GM18520 (cell line): ENCODE measurements around the gene PIGR.

Experiments used
- ATAC-seq: cut with Tn5 transposase; IDR thresholded peaks from one replicate; pipeline ENCODE4 v1.9.1; 2021; ENCODE audit not compliant: unreplicated experiment

The PIGR gene

DNA sequence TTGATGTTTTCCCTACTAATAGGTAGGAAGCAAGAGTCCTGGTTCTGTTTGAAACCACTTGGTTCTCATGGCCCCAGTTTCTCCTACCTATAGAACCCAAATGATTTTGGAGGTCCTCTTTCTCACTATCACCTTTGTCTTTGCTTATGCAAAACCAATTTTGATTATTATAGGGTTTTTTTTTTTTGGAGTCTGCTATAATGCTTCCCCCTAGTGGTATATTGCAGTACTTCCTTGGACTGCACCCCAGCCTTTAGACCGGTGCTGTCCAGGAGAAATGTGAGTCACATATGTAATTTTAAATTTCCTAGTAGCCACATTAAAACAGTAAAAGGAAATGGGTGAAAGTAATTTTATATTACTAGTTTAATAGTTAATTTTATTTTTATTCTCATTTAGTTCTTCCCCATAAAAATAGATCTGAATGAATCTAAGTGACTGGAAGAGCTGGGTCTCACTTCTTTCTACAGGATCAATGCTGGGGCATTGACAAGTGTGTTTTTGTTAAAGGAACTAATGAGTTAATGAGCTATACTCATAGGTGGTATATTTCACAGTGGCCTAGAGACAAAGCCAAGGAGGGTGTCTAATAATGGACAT lies 35.1 kb downstream of the PIGR start:
- no peak for ATAC-seq

DNA sequence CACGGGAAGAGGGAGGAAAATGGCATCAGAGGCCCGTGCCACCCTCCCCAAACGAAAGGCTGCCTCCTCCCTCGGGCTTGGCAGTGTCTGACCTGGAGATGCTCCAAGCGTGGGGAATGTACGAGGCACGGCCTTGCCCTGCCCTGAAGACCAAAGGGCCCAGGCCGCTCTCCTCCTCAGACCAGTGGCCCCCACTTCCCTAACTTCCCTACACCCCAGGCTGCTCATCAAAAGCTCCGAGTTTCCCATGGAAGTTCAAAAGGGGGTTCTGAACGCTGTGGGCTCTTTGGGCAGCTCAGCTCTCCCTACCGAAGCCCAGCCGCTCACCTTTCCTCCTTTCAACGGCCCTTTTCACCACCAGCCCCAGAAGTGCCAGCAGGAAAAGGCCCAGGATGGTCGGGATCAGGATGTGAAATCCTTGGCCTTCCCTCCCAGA lies 36.4 kb downstream of the PIGR start:
- no peak for ATAC-seq

DNA sequence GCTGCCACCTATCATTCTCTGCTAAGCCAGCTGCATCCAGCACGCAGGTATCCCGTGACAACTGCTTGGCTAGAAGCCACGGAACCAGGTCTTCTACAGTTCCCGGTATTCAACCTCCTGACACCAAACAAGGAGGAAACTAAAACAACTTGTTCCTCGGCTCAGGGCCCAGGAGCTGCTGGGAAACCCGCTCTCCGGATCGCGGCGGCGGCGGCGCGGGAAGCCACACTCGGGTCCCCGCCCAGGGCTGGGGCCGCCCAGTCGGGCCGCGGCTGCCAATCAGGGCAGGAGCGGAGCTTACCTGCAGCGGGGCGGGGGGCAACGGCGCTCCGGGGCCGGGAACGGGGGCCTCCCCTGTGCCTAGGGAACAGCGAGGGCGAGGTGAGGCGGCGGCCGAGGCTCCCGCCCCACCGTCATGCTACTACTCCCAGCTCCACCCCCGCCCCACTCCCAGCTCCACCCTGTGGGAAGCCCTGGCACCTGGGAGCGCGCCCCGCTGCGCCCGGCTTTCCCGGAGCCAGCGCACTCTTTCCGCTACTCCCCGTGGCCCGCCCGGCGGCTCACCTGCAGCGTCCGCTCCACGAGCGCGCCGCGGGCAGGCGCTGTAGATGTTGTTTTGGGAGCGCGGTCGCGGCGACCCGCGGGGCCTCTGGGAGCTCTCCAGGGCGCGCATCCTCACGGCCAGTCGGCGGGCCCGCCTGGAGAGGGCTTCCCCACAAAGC lies 36.9 kb downstream of the PIGR start:
- no peak for ATAC-seq

DNA sequence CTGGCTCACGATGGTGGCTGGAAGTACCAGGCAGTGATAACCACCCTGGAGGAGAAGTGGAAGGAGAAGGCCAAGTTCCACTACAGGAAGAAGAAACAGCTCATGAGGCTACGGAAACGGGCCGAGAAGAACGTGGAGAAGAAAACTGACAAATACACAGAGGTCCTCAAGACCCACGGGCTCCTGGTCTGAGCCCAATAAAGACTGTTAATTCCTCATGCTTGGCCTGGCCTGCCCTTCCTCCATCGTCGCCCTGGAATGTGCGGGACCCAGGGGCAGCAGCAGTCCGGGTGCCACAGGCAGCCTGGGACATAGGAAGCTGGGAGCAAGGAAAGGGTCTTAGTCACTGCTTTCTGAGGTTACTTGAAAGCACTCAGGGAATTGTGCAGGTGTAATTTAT lies 38.2 kb downstream of the PIGR start:
- no peak for ATAC-seq

DNA sequence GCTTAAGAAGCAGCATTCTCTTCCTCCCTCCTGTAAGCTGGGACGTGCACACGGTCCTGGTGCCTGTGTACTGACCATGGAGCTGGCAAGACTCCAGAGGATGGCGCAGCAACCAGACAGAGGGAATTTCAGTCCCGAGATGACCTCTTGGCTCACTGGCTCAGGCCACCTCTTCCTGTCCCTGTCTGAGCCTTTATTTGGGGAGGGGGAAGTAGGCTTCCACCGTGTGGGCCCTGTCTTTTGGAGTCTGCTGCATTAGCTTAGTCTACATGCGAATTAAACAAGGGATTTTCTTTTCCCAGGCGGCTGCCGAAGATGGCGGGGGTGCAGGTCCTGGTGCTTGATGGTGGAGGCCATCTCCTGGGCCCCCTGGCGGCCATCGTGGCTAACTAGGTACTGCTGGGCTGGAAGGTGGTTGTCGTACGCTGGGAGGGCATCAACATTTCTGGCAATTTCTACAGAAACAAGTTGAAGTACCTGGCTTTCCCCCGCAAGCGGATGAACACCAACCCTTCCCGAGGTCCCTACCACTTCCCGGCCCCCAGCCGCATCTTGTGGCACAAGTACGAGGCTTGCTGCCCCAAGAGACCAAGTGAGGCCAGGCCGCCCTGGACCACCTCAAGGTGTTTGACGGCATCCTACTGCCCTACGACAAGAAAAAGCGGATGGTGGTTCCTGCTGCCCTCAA lies 38.8 kb downstream of the PIGR start:
- no peak for ATAC-seq

DNA sequence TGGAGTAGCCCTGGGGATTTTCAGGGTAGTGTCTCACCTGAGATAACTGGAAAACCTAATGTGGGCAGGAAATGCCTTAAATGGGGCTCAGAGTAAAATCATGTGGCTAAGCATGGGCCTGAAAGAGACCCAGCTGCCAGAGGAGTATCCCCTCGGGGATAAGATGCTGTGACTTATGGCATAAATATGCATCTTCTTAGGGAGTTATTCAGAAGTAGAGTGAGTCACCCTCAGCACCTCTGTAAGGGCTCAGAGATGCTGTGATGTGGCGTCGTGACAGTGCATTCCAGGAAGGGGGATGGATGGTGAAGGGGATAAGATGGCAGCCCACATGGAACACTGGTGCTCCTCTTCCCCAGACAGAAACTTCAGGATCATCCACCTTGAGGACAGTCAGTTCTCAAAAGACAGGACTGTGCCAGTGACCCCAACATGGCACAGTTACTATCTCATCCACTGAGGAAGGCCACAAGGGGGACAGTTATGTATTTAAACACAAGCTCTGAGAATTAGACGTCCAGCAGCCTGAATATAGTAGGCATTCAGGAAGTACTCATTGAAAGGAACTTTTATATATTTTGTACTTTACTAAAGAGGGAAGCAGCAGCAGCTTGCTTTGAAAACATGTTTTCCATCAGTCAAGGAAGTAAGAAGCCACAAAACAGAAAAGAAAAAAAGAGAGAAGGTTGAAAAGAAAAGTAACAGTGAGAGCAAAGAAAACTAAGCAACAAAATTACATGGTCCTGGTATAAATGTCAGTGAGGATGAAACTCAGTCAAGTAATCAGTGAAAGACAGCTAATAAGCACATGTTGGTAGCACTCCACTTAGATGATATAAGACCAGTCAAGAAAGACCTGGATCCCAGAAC lies 40.7 kb downstream of the PIGR start:
- ATAC-seq: peak; percentile 84

DNA sequence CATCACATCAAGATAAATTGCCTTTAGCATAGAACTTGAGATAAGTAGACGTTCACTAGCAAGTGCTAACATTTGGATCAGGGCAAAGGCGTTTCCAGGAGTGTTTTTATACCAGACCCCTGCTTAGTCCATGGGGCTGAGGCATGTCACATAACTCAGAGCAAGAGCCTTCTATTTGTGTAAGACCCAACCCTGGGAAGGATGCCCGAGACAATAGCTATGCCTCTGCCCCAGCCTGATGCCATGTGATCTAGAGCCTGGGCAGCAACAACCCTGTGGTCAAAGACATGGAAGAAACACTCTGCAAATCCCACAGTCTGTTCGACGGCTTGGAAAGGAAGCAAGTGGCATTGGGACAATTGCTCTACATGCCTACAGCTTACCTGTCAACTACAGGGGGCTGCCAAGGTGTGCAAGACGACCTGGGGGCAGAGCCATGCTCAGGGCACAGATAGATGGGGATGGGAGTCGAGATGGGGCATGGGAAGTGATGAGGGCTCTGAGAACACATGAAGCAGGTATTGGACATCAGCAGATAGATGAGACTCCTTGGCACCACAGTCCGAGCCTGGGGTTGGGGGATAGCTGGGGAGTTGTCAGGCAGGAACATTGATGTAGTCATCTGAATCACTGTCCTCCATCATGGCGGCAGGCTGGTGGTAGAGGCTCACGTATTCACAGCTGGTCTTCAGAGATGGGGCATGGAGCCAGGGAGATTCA lies 41.7 kb downstream of the PIGR start:
- no peak for ATAC-seq

DNA sequence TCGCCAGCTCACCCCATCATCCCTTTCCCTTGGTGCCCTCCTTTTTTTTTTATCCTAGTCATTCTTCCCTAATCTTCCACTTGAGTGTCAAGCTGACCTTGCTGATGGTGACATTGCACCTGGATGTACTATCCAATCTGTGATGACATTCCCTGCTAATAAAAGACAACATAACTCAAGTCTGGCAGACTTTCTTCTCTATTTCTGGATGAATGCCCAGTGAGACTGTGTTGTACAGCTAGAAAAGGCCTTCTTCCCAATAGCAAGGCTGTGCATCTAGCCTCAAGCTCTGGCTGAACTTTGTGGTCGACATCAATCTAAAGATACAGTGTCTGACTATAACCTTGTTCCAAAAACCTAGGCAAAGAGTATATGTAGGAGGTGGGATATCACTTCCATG lies 42.6 kb downstream of the PIGR start:
- no peak for ATAC-seq

DNA sequence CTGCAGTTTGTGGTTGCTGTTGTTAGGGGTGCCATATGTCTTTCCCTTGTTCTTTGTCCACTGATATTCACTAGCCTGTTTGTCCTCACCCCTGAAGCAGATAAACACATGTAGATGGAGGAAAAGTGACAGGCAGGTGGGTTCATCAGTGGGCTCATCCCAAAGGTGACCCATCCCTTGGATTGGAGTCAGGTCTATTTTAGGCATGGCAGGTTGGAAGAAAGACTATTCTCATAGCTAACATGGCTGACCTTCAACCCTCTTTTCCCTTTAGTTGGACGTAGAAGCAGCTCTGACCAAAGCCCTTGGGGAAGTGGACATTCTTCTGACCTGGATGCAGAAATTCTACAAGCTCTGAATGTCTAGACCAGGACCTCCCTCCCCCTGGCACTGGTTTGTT lies 43.6 kb downstream of the PIGR start:
- no peak for ATAC-seq

DNA sequence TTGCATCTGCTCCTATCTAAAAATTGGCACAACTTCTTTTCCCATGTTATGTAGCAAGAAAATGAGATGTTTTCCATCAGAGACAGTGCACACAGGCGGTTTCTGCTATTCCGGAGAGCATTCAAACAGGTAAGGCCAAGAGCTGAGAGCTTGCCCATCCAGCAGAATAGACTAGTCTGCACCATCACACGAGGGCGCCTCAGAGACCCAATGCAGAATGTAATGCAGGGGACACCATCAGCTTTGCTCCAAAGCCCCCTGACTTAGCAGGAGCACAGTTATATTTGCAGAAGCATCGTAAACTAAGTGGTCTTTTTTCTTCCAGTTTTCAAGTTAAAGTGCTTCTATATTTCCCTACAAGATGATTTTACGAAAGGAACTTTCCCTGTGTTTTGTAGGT lies 44.3 kb downstream of the PIGR start:
- ATAC-seq: no peak

DNA sequence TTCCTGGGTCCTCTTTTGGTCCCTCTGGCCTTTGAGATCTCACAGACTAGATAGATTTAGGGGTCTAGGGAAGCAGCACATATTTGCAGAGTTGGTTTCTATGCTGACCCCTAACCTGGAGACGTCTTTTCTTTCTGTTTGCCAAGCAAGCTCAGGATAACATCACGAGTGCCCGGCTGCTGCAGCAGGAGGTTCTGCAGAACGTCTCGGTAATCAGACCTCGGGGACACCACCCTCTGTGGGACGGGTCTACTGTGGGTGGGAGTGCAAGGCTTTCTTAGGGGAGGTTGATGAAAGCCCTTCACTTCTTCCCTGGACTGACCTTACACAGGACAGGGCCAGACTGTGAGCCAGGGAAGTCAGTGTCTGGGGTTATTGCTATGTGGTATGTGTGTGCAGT lies 46.1 kb downstream of the PIGR start:
- ATAC-seq: no peak

DNA sequence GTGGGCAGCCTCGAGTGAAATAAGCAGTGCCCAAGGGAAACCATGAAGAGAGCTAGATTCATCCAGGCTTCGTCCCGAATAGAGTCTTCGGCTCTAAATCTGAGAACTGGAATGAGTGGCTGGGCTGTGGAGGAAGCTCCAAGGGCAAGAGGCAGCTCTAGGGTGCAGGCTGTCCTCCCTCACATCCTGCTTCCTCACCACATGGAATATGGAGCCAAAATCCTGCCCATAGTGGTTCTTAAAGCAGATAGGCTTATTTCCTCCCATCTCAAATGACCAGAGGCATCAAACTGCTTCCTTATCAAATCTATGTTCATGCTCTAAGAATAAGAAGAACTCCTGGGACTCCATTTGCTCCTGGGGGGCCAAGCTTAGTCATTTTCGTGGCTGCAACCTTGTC lies 46.5 kb downstream of the PIGR start:
- ATAC-seq: no peak

DNA sequence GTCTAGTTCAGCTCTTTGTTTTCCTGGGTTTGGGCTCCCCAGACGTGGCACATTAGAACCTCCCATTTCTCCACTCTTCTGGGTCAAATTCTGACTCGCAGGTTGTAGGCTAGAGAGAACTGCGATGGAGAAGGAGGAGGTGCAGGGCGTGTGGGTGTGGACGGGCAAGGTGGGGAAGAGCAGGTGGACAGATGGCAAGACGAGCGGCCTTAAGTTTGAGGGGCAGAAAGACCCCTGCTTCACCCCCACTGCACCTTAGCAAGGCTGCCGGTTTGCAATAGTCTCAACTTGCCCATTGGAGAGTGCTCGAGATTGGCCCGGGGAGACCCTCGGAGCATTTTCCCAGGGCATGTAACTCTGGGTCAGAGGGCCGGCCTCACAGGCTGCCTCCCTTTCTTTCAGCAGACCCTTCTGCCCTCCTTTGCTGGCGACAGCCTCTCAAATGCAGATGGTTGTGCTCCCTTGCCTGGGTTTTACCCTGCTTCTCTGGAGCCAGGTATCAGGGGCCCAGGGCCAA lies 47.3 kb downstream of the PIGR start:
- ATAC-seq: no peak

DNA sequence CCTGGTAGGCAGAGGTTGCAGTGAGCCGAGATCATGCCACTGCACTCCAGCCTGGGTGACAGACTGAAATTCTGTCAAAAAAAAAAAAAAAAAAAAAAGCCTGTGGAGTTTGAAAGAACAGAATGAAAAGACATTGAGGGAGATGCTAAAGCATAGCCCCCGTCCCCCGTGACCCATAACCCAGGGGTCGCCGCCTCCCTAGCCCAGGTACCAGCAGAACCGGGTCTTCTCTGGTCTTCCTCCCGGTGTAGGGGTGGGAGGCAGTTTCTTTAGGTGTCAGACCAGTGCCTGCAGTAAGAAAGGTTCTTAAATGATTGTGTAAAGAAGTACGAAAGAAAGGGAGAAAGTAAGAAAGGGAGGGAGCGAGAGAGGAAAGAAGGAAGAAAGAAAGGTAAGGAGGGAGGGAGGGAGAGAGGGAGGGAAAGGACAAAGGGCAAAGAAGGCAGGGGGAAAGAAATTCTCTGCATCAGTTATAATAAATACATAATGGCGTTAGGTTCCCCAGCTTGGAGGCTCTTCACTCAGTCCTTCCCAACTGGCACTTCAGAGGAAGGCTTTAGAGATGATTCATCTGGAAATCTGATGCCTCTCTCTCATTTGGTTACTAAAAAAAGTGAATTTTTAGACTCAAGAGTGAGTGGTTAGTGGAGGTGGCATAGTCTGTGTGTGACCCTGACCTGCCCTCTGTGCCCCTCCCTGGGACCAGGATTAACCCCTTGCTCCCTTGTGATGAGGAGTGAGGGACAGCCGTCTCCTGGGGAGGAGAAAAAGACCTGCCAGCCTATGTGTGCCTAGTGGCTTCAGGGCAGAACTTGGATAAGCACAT lies 48.0 kb downstream of the PIGR start:
- no peak for ATAC-seq

DNA sequence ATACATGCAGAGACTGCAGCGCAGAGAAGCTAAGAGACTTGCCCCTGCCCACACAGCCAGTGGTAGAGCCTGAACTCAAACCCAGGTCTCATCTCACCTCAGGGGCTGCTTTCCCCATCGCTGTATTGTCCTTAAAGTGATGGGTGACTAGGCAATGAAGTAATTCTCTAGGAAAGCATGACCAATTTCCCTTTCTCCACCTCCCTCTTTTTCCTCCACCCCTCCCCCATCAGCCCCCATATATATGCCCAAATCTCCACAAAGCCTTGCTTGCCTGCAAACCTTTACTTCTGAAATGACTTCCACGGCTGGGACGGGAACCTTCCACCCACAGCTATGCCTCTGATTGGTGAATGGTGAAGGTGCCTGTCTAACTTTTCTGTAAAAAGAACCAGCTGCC lies 49.1 kb downstream of the PIGR start, which contains the start of gene IL24:
IL24 (plus strand) TSS at position 269 of the 400 bp plus-strand sequence. CDS start 390 bp downstream, outside the sequence.
- no peak for ATAC-seq

DNA sequence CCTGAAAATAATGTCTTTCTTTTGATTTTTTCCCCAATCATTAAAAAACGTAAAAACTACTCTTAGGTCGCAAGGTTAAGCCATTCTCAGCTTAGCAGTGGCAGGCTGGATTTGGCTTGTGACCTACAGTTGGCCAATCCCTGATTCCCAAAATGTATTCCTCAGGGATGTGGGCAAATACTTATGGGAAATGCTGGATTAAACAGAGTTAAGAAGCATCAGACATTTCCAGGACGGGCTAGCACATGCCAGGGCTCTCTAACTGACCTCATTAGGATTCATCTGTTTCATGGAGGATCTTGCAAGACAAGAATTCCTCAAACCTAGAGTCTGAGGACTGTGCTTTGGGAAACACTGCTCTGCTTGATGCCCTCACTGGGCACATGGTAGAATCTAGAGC lies 50.0 kb downstream of the PIGR start:
- ATAC-seq: no peak

DNA sequence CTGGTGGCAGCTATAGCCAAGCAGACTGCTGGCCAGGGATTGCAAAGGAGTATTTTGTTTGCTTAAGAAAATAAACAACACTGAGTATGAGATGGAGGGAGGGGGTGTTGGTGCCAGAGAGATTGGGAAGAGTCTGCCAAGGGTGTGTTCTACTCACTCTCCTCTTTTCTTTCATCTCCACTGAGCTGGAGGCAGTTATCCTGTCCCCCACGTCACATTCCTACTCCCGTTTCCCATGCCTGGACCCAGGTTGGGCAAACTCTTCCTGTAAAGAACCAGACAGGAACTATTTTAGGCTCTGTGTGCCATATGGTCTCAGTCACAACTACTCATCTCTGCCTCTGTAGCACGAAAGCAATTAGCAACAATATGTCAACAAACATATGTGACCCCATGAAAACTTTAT lies 50.4 kb downstream of the PIGR start:
- no peak for ATAC-seq

DNA sequence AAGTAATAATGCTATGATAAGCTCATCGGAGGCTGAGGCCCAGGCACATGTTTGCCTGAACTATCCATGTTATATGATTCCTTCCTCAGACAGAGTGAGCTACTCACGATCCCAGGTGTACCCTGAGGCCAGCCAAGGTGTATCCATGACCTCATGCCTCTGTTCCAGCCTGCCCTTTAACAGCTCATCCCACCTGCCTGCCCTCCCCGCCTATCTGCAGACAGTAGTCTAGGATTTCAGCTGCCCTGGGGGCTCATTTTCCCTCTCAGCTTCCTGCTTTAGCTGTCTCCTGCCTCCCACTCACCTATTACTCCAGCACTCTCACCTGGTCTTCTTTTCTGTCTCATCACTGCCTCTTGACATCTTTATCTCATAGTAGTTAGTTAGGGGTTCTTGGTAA lies 50.9 kb downstream of the PIGR start:
- ATAC-seq: no peak

DNA sequence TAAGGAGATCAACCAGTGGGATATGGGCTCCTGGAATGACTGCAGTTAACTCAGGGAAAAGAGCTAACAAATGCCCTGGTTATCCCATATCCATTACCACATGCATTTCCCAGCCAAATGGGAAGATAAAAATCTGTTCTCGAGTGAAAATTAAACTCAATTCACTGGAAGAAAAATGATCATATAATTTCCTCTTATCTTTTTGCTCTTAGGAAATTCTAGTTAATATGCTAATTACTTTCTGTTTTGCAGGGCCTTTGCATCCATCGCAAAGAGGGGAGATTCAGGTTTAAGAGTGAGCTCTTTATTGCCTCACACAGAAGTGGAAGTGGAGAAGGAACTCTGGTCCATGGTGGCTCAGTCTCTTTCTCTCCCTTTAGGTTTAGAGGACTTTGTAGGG lies 52.9 kb downstream of the PIGR start:
- ATAC-seq: no peak
